CD4-positive, alpha-beta T cell treated with Interleukin-10 for 1 hour (primary cell): ENCODE measurements around the gene ARPC2.
A peak's percentile ranks its signal among the peaks of the same experiment; 100 is the strongest.
"Not testable (repeated sequence)": the region's sequence is repeated elsewhere in the genome, so short reads cannot be mapped to it uniquely, and the experiment has no call there.

ENCODE experiments used
- DNase-seq: peaks from one replicate; pipeline ENCODE4 v3.0.0-alpha.2; 2020

ARPC2 gene

GRCh38 chr2:218271865-218272530 lies 55.0 kb downstream of the ARPC2 start:
- DNase-seq: no peak

- peak; percentile 87 for DNase-seq
These were observed 55.7 kb downstream of the ARPC2 start for GRCh38 chr2:218272531-218273212.

DNA sequence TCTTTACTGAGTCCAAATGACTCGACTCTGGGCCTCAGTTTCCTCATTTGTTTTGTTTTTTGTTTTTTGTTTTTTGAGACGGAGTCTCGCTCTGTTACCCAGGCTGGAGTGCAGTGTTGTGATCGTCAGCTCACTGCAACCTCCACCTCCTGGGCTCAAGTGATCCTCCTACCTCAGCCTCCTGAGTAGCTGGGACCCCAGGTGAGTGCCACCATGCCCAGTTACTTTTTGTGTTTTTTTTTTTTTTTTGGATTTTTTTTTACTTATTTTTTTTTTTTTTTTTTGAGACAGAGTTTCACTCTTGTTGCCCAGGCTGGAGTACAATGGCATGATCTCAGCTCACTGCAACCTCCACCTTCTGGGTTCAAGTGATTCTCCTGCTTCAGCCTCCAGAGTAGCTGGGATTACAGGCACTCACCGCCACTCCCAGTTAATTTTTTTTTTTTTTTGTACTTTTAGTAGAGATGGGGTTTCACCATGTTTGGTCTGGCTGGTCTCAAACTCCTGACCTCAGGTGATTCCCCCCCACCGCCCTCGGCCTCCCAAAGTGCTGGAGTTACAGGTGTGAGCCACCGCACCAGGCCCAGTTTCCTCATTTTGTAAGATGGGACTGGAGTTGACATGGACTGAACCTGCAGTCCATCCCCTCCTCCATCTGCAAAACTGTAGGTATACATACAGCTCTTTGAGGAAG lies 56.4 kb downstream of the ARPC2 start:
- not testable (repeated sequence) for DNase-seq

DNA sequence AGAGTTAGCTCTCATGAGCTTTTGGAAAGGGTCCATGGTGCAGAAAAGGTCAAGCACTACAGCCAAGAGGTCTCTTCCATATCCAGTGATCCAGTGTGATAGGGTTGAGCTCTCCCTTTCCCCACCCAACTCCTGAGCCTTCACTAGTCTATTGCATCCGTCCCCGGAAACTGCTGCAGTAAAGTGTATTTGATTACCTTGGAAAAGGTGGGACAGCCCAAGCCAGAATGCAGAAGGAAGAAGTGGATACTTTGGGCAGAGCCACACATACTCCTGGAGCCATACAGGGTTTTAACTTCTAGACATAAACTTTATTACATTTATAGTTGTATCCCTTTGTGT lies 56.9 kb downstream of the ARPC2 start:
- DNase-seq: no peak

DNA sequence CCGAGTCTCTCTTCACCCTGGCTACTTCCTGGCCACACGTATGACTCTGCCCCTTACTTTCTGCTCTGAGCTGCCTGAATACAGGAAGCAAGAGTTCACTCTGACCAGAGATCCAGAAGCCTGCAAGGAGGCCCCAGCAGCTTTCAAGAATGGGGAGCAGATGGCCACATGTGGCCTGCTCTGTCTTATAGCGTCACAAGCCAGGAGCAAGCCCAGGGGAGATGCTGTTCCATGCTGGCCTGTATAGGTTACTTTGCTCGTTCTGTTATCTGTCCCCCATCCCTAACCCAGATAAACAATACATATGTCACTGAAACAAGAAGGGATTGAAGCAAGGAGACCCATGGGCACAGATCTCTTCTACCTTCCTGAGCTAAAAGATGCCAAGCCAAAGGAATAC lies 57.6 kb downstream of the ARPC2 start:
- DNase-seq: no peak

- no peak for DNase-seq
These were observed 58.5 kb downstream of the ARPC2 start for GRCh38 chr2:218275371-218276072.

DNA sequence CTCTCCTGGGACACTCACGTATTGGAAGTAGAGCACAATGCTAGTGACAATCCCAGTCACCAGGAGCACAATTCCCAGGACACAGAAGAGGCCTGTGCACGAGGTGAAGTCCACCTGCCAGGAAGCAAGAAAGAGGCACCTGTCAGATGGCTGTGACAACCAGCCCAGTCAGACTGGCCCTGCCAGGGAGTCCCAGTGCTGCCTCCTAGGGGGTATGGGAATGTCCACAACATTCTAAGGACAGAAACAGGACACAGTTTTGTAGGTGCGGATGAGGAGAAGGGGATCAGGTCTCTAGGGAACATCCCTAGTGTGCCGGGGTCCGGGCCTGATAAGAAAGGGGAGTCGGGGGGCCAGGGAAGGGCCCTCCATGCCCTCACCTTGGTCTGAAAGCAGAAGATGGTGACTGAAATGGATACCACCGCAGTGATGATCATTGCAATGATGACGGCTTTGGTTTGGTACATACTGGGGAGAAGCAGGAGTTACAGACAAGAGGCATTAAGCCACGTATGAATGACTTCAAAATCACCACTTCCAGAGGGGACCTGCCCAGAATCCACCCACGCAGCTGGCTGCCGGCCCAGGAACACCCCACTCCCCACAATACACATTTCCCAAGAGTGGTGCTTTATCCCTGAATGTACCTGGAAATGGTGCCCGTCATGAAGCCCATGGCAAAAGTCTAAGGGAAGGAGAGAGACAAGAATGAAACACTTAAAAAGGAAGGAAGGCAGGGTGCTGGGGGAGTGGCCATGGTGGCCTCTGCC lies 60.2 kb downstream of the ARPC2 start:
- no peak for DNase-seq

GRCh38 chr2:218277921-218278320 lies 60.9 kb downstream of the ARPC2 start:
- no peak for DNase-seq

DNA sequence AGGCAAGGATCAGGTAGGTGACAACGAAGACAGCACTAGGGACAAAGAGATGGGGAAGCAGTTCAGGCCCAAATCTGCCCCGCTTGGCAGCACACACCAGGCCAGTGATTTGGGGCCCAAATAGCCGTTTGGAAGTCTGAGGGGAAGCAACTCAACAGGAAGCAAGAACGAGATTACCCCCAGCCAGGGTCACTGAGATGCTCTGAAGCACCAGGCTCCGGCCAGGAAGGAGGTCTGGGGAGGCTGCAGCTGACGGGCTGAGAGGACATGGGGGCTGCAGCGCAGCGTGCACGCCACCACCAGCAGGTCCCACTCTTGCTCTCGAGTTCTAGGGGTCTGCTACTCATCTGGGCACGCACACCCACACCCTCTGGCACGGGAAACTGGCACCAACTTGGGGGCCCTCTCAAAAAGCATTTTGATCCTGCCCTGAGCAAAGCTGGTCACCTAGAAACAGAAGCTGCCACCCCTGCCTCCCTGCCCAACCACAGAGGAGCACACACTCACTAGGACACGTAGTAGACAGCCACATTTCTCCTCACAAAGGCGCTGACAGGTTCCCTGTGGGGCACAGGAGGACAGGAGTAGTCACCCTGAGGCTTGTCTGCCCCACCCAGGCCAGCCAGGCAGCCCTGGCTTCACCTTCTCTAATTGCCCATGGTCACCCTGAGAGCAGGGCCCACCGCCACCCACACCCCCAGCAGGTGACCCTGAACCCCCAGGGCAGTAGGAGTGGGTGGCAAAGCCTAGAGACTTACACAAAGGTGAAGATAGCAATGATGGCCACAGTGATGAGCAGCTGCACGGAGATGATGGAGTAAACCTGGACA lies 61.8 kb downstream of the ARPC2 start:
- DNase-seq: no peak

DNA sequence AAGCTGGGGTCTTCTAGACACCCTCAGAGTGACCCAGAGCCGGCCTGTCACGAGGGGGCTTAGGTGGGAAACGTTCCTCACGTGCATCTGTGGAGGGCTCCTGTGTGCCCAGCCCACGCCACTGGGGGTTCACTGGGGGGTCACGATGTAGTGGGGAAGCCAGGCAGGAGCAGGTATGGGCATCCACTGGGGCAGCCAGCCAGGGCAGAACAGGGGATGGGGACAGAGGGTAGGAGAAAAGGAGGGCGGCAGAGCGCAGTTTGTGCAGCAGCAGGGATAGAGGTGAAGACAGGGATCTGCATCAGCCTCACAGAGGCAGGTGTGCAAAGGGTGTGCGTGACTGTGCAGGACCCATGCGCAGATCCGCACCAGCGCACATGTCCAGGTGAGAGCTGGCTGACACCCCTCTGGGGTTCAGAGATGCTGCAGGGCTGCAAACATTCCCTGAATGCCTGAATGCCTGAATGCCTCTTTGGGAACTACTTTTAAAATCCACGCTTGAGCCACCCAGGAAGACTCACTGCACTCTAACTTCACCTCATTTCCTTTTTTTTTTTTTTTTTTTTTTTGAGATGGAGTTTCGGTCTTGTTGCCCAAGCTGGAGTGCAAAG lies 63.4 kb downstream of the ARPC2 start:
- no peak for DNase-seq

DNA sequence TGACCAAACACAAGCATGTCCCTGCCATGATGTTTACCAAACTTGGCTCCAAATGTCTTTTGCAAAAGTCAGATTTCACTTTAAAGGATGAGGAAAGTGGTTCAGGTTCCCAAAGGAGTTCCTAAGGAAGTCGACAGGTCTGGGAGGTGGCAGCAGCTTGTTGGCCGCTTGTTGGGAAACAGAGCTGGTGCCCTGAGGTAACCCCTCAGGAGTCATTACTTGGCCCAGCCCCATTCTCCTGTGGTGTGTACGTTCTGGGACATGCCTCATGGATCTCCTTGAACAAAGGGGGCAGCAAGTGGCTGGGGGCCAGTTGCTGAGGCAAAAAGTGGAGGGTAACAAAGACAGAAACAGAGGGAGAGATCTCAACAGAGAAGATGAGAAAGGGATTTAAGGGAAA lies 64.5 kb downstream of the ARPC2 start:
- DNase-seq: no peak

GRCh38 chr2:218282173-218282991 lies 65.4 kb downstream of the ARPC2 start:
- DNase-seq: no peak

GRCh38 chr2:218284106-218284811 lies 67.3 kb downstream of the ARPC2 start:
- DNase-seq: peak; percentile 70

GRCh38 chr2:218285604-218286003 lies 68.6 kb downstream of the ARPC2 start:
- peak; percentile 37 for DNase-seq

DNA sequence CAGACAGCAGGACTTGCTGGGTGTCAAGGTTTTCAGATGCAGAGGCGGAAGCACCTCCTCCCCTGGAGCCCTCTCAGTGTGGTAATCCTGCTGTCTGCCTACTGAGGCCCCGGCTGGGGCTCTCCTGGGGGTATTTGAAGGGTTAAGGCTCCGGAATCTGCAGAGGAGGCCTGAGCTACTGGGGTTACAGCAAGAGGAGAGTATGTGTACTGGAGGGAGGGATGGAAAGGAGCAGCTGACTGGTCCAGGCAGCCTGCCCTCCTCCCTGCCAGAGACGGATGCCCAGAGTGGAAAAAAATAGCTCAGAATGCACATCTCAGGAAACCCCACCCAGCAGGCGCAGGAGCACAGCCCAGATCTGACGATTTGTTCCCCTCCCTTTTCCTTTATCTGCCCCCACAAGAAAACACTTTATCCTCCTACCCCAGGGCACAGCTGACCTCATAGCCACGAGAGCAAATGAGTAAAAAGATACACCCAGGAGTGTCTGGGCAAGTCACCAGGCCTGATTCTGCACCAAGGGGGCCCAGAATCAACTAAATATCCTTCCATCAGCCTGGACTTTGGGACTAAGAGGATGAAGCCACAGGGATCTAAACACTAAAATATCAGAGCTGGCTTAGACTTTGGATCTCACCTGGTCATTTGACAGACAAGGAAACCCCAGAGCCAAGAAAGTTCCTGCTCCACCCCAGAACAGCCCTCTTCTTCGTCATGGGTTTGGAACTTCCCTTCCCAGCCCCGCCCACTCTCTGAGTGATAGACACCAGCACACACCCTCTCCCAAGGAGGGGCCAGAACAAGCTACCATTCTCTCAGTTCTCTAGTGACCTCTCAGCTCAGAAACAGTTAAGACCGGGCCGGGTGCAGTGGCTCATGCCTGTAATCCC lies 69.8 kb downstream of the ARPC2 start:
- DNase-seq: peak; percentile 91

DNA sequence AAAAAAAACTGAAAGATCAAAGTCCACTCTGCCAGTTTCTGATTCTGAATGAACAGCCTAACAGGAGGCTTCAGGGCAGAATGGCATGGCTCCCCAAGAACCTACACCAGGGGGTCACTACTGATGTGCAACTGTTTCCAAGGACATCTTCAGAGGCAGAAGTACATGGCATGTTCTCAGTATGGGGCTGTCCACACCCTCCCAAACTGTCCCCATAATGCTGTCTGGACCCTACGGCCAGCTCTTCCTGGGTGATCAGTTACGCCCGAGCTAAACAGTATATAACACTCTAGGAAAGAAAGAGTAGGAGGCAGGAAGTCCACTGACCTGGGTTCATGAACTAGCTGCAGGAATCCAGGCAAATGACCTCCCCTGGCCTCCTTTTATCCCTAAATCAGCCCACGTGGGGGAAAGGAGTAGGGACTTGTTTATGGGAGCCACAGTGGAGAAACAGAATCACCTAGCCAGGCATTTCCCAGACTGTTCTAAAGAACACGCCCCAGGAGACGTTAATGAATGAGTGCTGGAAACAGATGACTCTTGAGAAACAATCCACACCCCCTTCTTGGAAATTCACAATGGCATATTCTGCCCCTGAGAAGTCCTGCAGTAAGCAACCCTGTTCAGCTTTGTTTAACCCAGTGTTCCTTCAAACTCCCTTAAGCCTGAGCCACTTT lies 72.8 kb downstream of the ARPC2 start:
- no peak for DNase-seq

- DNase-seq: peak; percentile 71
These were observed 73.6 kb downstream of the ARPC2 start for GRCh38 chr2:218290316-218291261.
